ENCODE results near the gene CLSTN2. TPM values are rescaled to one million over a fixed set of nuclear protein-coding genes. Genes with fewer than 3 reads are reported as not detected.
A peak's percentile ranks its signal among the peaks of the same experiment; 100 is the strongest.

CLSTN2 gene
- total RNA-seq, 4 donors from 2014 or later = 2.7 to 5.0 (median 3.1) TPM

DNA sequence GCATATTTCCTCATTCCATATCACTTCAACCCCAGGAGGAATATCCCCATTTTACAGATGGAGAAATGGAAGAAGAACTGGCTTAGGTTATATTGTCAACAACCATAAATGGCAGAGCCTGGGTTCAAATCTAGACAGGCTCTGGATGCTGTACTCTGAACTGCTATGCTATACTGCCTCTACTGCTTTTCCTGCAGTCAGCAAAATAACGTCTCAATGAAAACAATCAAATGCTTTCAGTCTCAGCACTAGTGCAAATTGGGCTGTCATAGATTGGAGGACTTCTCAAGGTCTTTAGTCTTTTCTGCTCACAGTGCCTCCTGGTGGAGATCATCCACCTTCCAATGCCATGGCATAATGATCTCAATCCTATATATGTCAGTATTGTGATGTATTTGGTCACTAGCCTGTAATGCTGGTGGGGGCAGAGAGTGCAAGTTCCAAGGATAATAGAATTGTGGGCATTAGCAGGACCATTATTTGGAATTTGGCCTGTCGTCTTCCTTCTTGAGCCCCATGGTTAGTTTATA lies 285.0 kb downstream of the CLSTN2 start:
- TF ChIP-seq POLR2A (IDR thresholded peaks at IDR 0.05) = no peak
- TF ChIP-seq, protein P1, sequence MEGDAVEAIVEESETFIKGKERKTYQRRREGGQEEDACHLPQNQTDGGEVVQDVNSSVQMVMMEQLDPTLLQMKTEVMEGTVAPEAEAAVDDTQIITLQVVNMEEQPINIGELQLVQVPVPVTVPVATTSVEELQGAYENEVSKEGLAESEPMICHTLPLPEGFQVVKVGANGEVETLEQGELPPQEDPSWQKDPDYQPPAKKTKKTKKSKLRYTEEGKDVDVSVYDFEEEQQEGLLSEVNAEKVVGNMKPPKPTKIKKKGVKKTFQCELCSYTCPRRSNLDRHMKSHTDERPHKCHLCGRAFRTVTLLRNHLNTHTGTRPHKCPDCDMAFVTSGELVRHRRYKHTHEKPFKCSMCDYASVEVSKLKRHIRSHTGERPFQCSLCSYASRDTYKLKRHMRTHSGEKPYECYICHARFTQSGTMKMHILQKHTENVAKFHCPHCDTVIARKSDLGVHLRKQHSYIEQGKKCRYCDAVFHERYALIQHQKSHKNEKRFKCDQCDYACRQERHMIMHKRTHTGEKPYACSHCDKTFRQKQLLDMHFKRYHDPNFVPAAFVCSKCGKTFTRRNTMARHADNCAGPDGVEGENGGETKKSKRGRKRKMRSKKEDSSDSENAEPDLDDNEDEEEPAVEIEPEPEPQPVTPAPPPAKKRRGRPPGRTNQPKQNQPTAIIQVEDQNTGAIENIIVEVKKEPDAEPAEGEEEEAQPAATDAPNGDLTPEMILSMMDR (IDR thresholded peaks at IDR 0.05) = peak in 2 of 6 experiments; percentile 5 to 10
- Histone ChIP-seq H3K9me3 (no peaks in the 10 kb centered on the region), H3K27me3 (no peaks in the 10 kb centered on the region), H3K36me3 (no peaks in the 10 kb centered on the region), H3K27ac (no peak overlapping the region), H3K4me3 (no peak overlapping the region), H3K4me1 (no peaks in the 10 kb centered on the region)
- DNase-seq = no peak

DNA sequence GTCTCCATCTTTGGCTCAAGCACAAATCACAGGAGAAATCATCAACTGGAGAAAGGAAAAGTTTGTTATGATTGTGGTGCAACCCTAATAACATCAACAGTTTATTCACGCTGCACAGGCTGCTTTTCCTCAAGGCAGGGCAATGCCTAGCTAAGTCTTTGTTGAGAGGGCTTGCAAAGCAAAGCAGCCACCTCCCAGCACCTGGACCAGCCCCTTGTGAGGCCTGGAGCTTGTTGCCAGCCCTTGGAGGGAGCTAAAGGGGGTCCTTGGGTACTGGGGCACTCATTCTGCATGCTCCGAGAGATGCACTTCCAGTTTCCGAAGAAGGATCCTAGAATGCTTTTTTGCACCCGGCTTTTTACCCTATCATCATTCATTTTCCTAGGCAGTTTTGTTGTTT lies 288.2 kb downstream of the CLSTN2 start:
- H3K27ac ChIP-seq = no peak overlapping the region
- no peak overlapping the region for H3K4me3 ChIP-seq
- no peak for TF ChIP-seq POLR2A (IDR thresholded peaks at IDR 0.05)
- TF ChIP-seq, protein P1 (IDR thresholded peaks at IDR 0.05) = no peak
- H3K36me3 ChIP-seq = no peaks in the 10 kb centered on the region
- H3K9me3 ChIP-seq = no peaks in the 10 kb centered on the region
- H3K4me1 ChIP-seq = no peaks in the 10 kb centered on the region
- no peak for DNase-seq
- no peaks in the 10 kb centered on the region for H3K27me3 ChIP-seq

GRCh38 chr3:140223631-140224030 lies 288.6 kb downstream of the CLSTN2 start:
- no peak for DNase-seq
- no peaks in the 10 kb centered on the region for H3K4me1 ChIP-seq
- no peak for TF ChIP-seq POLR2A (IDR thresholded peaks at IDR 0.05)
- TF ChIP-seq, protein P1 (IDR thresholded peaks at IDR 0.05) = no peak
- H3K4me3 ChIP-seq = no peak overlapping the region
- no peaks in the 10 kb centered on the region for H3K27me3 ChIP-seq
- no peak overlapping the region for H3K27ac ChIP-seq
- no peaks in the 10 kb centered on the region for H3K9me3 ChIP-seq
- no peaks in the 10 kb centered on the region for H3K36me3 ChIP-seq

DNA sequence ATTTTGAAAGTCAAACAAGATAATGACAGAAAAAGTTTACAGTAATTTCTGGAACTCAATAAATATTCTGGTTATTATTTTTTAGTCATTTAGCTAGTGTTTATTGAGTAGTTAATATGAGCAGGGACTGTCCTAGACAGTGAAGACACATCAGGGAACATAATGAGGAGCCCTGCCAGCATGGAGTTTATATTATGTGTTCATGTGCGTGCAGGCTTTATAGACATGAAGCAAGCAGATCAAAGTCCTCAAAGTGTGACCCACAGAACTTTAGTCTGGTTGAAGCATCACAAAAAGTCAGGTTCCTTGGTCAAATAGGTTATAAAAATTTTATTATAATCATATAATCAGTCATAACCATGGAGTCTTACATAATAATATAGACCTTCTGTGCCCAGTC lies 289.3 kb downstream of the CLSTN2 start:
- no peak overlapping the region for H3K27ac ChIP-seq
- no peaks in the 10 kb centered on the region for H3K9me3 ChIP-seq
- TF ChIP-seq POLR2A (IDR thresholded peaks at IDR 0.05) = no peak
- TF ChIP-seq, protein P1 (IDR thresholded peaks at IDR 0.05) = no peak
- H3K4me1 ChIP-seq = no peaks in the 10 kb centered on the region
- H3K36me3 ChIP-seq = no peaks in the 10 kb centered on the region
- DNase-seq = no peak
- H3K4me3 ChIP-seq = no peak overlapping the region
- no peaks in the 10 kb centered on the region for H3K27me3 ChIP-seq

DNA sequence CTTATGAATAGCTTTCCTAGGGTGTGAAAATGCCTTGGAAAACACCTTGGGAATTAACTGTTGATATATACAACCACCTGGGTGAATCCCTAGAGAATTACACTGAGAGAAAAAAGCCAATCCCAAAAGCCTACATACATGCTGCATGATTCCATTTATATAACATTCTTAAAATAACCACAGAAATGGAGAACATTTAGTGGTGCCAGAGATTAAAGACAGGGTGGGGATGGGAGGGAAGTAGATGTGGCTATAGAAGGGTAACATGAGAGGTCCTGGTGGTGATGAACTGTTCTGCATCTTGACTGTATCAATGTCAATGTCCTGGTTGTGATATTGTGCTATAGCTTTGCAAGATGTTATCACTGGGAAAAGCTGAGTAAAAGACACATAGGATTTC lies 291.0 kb downstream of the CLSTN2 start:
- Histone ChIP-seq H3K27me3 (no peaks in the 10 kb centered on the region), H3K9me3 (no peaks in the 10 kb centered on the region), H3K4me3 (no peak overlapping the region), H3K4me1 (no peaks in the 10 kb centered on the region), H3K27ac (no peak overlapping the region), H3K36me3 (no peaks in the 10 kb centered on the region)
- TF ChIP-seq, protein P1 (IDR thresholded peaks at IDR 0.05) = no peak
- TF ChIP-seq POLR2A (IDR thresholded peaks at IDR 0.05) = no peak
- DNase-seq = no peak

GRCh38 chr3:140233702-140234101 lies 298.7 kb downstream of the CLSTN2 start:
- H3K27me3 ChIP-seq = no peaks in the 10 kb centered on the region
- no peak overlapping the region for H3K27ac ChIP-seq
- H3K9me3 ChIP-seq = no peaks in the 10 kb centered on the region
- H3K4me1 ChIP-seq = no peaks in the 10 kb centered on the region
- no peak overlapping the region for H3K4me3 ChIP-seq
- no peak for DNase-seq
- TF ChIP-seq, protein P1 (IDR thresholded peaks at IDR 0.05) = no peak
- TF ChIP-seq POLR2A (IDR thresholded peaks at IDR 0.05) = no peak
- H3K36me3 ChIP-seq = no peaks in the 10 kb centered on the region
